Right ventricle myocardium superior (tissue), 1 donor: ENCODE data around the gene HSD3B7. TPM values are rescaled to one million over a fixed set of nuclear protein-coding genes. Genes with fewer than 3 reads are reported as not detected.
"Not testable (repeated sequence)": the region's sequence is repeated elsewhere in the genome, so short reads cannot be mapped to it uniquely, and the experiment has no call there.

ENCODE experiments used
- ATAC-seq: fragments of 200-7000 bp; cut with Tn5 transposase; one replicate; pipeline ENCODE4 v1.9.1; 2020; ENCODE audit warnings: mild to moderate bottlenecking; ENCODE audit not compliant: poor library complexity
- DNase-seq: peaks from one replicate; pipeline ENCODE4 v3.0.0-alpha.2; 2020
- intact Hi-C: fragments of 100-400 bp; cut with DNase I; formaldehyde crosslinking; loops from one replicate; pipeline ENCODE4 v1.11.2; 2022
- long read RNA-seq: library from polyadenylated mRNA; unstranded; transcript quantifications from one replicate; pipeline ENCODE4 v2.0.0, GENCODE V29; 2021
- total RNA-seq: library from RNA; stranded (reverse); fragmentation: NEBNext Ultra II Directional; extraction: Animal tissue kit (Norgen Biotek cat#: 25700); gene quantifications from one replicate; pipeline ENCODE4 v1.2.1, GENCODE V29; 2021
- donor health status: DM: no; HTN: yes; CAD: no; lungs with severe emphysema.

Gene HSD3B7
- 6.7 TPM for total RNA-seq
- long read RNA-seq, transcript HSD3B7-202 (7 exons, 2,172 nt) = major isoform, 11 of 25 reads
- long read RNA-seq, partial matches to known transcripts = 4 of 25 reads
- long read RNA-seq, other reads (novel, unspliced or antisense) = 10 of 25 reads

GRCh38 chr16:30984669-30985400, at the start of gene HSD3B7:
HSD3B7 (plus strand) TSS chr16:30985207; CDS start chr16:30985659, 452 bp downstream.
- DNase-seq (peak; percentile 95), ATAC-seq (peak; percentile 94)
- intact Hi-C loops = loop anchor here (5.0 to 10.0 kb wide), 3 partner anchors 160 to 880 kb away; partner anchors contain the start of gene ZNF843

GRCh38 chr16:30937692-30938091, 47.3 kb upstream of the HSD3B7 start:
- DNase-seq (no peak), ATAC-seq (no peak)
- intact Hi-C loops = no loop called here

GRCh38 chr16:30939571-30939970, 45.4 kb upstream of the HSD3B7 start:
- intact Hi-C loops, DNase-seq, ATAC-seq: not testable (repeated sequence)

DNA sequence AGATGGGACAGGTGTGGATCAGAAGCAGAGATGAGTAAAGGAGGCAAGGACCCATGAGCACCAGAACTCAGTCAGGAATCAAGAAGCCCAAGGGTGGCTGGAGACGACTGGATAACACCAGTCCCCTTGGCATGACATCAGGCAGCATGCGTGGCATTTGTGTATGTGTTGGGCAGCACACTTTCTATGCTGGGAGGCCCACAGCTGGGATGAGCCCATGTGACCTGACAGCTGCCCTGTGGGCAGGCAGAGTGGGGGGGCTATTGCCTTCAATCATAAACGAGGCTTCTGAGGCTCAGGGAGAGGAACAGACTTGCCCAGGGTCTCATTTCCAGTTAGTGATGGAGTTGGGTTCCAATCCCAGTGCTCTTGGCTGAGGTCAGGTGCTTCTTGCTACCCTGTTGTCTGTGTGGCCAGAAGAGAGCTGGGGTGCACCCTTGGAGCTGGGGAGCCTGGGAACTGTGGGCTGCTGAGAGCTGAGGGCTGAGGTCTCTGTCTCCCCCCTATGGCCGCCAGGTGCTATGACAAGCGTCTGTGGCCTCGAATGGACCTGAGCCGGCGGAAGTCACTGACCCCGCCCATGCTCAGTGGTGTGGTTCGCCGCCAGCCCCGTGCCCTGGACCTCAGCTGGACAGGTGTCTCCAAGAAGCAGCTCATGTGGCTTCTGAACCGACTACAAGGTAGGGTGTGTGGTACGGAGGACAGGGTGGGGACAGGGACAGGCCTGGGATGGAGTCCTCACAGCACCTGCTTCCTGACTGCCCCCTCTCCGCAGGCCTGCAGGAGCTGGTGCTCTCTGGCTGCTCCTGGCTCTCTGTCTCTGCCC, 43.2 kb upstream of the HSD3B7 start:
- ATAC-seq (peak; percentile 92), DNase-seq (peak; percentile 88)
- intact Hi-C loops = no loop called here

- intact Hi-C loops = no loop called here
- DNase-seq (no peak), ATAC-seq (no peak)
Observed at GRCh38 chr16:30942426-30942806, 42.6 kb upstream of the HSD3B7 start.

- intact Hi-C loops = no loop called here
- ATAC-seq (no peak), DNase-seq (no peak)
Observed at GRCh38 chr16:30944352-30944751, 40.7 kb upstream of the HSD3B7 start.

DNA sequence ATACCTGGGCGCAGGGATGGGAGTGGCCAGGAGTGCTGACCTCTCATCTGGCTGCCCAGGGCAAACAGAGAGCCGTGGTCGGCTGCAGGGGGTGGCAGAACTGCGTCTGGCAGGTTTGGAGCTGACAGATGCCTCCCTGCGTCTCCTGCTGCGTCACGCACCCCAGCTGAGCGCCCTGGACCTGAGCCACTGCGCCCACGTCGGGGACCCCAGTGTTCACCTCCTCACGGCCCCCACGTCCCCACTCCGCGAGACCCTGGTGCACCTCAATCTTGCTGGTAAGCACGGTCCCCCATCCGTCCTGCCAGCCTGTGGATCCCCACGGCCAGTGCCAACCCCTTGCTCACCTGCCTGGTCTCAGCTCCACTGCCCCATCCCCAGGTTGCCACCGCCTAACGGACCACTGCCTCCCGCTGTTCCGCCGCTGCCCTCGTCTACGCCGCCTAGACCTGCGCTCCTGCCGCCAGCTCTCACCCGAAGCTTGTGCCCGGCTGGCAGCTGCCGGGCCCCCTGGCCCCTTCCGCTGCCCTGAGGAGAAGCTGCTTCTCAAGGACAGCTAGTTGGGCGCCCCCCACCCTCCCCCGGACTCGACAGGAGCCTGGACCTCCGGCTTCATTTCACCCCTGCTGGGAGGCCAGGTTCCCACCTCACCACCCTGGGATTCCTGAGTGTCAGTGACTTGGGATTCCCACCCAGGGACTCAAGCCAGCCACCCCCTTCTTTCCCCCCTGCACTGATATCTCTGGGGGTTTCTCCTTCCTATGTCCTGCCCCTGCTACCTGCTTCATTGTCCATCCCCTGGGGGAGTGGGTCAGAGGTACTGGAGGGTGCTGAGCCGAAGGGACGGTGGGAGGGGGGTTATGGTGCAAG, 38.1 kb upstream of the HSD3B7 start:
- intact Hi-C loops = no loop called here
- ATAC-seq = no peak
- DNase-seq = peak; percentile 43

GRCh38 chr16:30947541-30947858, 37.5 kb upstream of the HSD3B7 start:
- ATAC-seq (no peak), DNase-seq (peak; percentile 41)
- intact Hi-C loops = no loop called here

GRCh38 chr16:30947859-30948666, 36.9 kb upstream of the HSD3B7 start:
- intact Hi-C loops = no loop called here
- ATAC-seq = peak; percentile 49
- peak; percentile 84 for DNase-seq

DNA sequence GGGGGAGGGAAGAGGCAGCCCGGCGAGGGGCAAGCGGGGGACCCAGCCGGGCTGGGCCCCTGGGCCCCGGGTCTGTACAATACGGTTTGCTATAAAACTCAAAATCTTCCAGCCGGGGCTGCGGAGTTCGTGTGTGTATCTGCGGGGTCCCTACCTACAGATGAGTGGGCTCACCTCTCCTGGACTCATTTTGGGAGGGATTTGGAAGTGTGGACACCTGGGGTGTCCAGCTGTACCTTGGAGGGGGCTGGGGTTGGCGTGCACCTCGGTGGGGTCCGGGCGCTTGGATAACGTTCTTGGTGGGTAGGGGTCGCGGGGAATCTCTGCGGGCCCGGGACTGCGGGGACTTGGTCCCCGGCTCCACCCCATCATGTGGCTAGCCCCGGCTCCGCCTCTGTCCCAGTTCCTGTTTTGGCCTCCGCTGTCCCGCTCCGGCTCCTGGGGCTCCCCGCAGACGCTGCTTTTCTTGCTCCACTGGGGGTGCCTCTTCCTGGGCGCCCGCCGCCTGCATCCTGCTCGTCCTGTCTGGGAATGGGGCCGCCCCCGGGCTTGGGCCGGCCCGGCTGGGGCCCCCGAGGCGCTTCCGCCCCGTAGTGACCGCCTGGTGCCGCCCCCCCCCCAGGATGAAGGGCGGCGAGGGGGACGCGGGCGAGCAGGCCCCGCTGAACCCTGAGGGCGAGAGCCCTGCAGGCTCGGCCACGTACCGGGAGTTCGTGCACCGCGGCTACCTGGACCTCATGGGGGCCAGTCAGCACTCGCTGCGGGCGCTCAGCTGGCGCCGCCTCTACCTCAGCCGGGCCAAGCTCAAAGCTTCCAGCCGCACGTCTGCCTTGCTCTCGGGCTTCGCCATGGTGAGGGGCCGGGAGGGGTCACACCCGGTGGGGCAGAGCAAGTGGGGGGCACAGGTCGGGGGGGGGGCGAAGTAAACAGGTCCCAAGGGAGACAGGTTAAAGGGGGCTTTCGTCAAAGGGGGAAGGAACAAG, 36.0 kb upstream of the HSD3B7 start, which contains the start of gene ORAI3:
Gene ORAI3 (plus strand): TSS at position 402 of the 983 bp plus-strand sequence. CDS start 222 bp downstream, at position 624.
- DNase-seq (peak; percentile 90), ATAC-seq (peak; percentile 78)
- intact Hi-C loops = no loop called here

GRCh38 chr16:30949650-30950515, 35.1 kb upstream of the HSD3B7 start:
- peak; percentile 92 for DNase-seq
- ATAC-seq = peak; percentile 58
- intact Hi-C loops = no loop called here

- DNase-seq = no peak
- intact Hi-C loops = no loop called here
- ATAC-seq = no peak
Observed at GRCh38 chr16:30950516-30951065, 34.4 kb upstream of the HSD3B7 start.

GRCh38 chr16:30951193-30951592, 33.8 kb upstream of the HSD3B7 start:
- no peak for DNase-seq
- no peak for ATAC-seq
- intact Hi-C loops = no loop called here

GRCh38 chr16:30951750-30952149, 33.3 kb upstream of the HSD3B7 start:
- intact Hi-C loops = no loop called here
- ATAC-seq (no peak), DNase-seq (peak; percentile 84)

DNA sequence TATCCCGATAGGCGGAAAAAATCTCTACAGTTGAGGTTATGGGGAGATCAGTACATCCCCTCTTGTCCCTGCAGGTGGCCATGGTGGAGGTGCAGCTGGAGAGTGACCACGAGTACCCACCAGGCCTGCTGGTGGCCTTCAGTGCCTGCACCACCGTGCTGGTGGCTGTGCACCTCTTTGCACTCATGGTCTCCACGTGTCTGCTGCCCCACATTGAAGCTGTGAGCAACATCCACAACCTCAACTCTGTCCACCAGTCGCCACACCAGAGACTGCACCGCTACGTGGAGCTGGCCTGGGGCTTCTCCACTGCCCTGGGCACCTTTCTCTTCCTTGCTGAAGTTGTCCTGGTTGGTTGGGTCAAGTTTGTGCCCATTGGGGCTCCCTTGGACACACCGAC, 31.9 kb upstream of the HSD3B7 start:
- intact Hi-C loops = no loop called here
- DNase-seq = no peak

More for the DNA sequence above, 31.9 kb upstream of the HSD3B7 start:
- no peak for ATAC-seq
